HepG2 (cell line): ENCODE results near the gene SLC22A7. TPM values are rescaled to one million over a fixed set of nuclear protein-coding genes. Genes with fewer than 3 reads are reported as not detected.
A peak's percentile ranks its signal among the peaks of the same experiment; 100 is the strongest.

Experiments
- ARID2 ChIP-seq: sonication (generic); formaldehyde crosslinking; IDR thresholded peaks from 2 replicates; pipeline ENCODE4 v1.8.1; 2022; ENCODE audit warnings: mild to moderate bottlenecking, missing genetic modification reagents, borderline replicate concordance
- ATF7 ChIP-seq, 2 experiments: fragments of 450-650 bp in 1 of 2; sonication (generic) in 1 of 2; formaldehyde crosslinking in 1 of 2; IDR thresholded peaks; 2 replicates each; pipeline versions ENCODE4 v1.4.0 to v1.6.1; 2016 to 2020; ENCODE audit warnings: antibody characterized with exemption in 1 of 2, mild to moderate bottlenecking in 1 of 2, missing genetic modification reagents in 1 of 2
- CHCHD3 ChIP-seq: sonication (generic); formaldehyde crosslinking; IDR thresholded peaks from 2 replicates; pipeline ENCODE4 v1.8.0; 2022; ENCODE audit warnings: mild to moderate bottlenecking, missing genetic modification reagents, moderate library complexity
- ELF4 ChIP-seq: sonication (generic); formaldehyde crosslinking; IDR thresholded peaks from 2 replicates; pipeline ENCODE4 v1.5.0; 2020; ENCODE audit warnings: missing genetic modification reagents, mild to moderate bottlenecking, moderate library complexity, borderline replicate concordance
- PAF1 ChIP-seq: IDR thresholded peaks from 2 replicates; pipeline ENCODE4 v1.6.1; 2016; ENCODE audit warnings: missing genetic modification reagents, missing compliant biosample characterization
- PHB2 ChIP-seq: fragments of 450-650 bp; IDR thresholded peaks from 2 replicates; pipeline ENCODE4 v1.6.1; 2018; ENCODE audit not compliant: partially characterized antibody
- TOE1 ChIP-seq: sonication (generic); formaldehyde crosslinking; IDR thresholded peaks from 2 replicates; pipeline ENCODE4 v1.4.0; 2020; ENCODE audit warnings: mild to moderate bottlenecking, missing genetic modification reagents
- U2AF2 ChIP-seq: fragments of 200-400 bp; formaldehyde crosslinking; IDR thresholded peaks from 2 replicates; pipeline ENCODE4 v1.6.1; 2017; ENCODE audit warnings: low read depth, mild to moderate bottlenecking, low read length
- YEATS4 ChIP-seq: sonication (generic); formaldehyde crosslinking; IDR thresholded peaks from 2 replicates; pipeline ENCODE4 v1.4.0; 2020; ENCODE audit warnings: missing genetic modification reagents, borderline replicate concordance
- ZNF230 ChIP-seq: sonication (generic); formaldehyde crosslinking; IDR thresholded peaks from 2 replicates; pipeline ENCODE4 v1.4.0; 2020; ENCODE audit warnings: mild to moderate bottlenecking, missing genetic modification reagents
- ZNF609 ChIP-seq: sonication (generic); formaldehyde crosslinking; IDR thresholded peaks from 2 replicates; pipeline ENCODE4 v1.4.0; 2020; ENCODE audit warnings: mild to moderate bottlenecking, missing genetic modification reagents, borderline replicate concordance
- ZNF776 ChIP-seq: sonication (generic); formaldehyde crosslinking; IDR thresholded peaks from 2 replicates; pipeline ENCODE4 v1.4.0; 2020; ENCODE audit warnings: mild to moderate bottlenecking, missing genetic modification reagents
- polyA plus RNA-seq, 8 experiments: library from polyadenylated mRNA; depleted of rRNA in 3 of 8; stranded (reverse) in 7 of 8; unstranded in 1 of 8; fragments of >200 nt; fragmentation: Illumina TruSeq in 4 of 8; extraction: Trizol in 4 of 8; gene quantifications; 2 replicates each; pipeline versions ENCODE4 v1.2.1 to v1.2.3, GENCODE V29; 2011 to 2016; ENCODE audit warnings: low read depth in 4 of 8, missing spikeins in 1 of 8, mixed read lengths in 1 of 8; ENCODE audit not compliant: insufficient read depth in 1 of 8
- total RNA-seq, 5 experiments: library from RNA; depleted of rRNA; stranded (reverse); fragments of >200 nt; fragmentation: Illumina TruSeq; extraction: Trizol; gene quantifications; 2 replicates each; pipeline ENCODE4 v1.2.3, GENCODE V29; 2016; ENCODE audit warnings: low read depth in 1 of 5
- TF ChIP-seq, protein P1 (sequence below): sonication (generic); formaldehyde crosslinking; IDR thresholded peaks from 2 replicates; pipeline ENCODE4 v1.4.0; 2020; ENCODE audit warnings: mild to moderate bottlenecking, missing genetic modification reagents, borderline replicate concordance
- TF ChIP-seq, protein P2 (sequence below): sonication (generic); formaldehyde crosslinking; IDR thresholded peaks from 2 replicates; pipeline ENCODE4 v1.4.0; 2020; ENCODE audit warnings: missing genetic modification reagents
- TF ChIP-seq, protein P3 (sequence below): sonication (generic); formaldehyde crosslinking; conservative IDR thresholded peaks from 2 replicates; pipeline ENCODE4 v1.8.0; 2022; ENCODE audit warnings: low read depth, missing genetic modification reagents
- TF ChIP-seq, protein P4 (sequence below): sonication (generic); formaldehyde crosslinking; IDR thresholded peaks from 2 replicates; pipeline ENCODE4 v1.8.0; 2022; ENCODE audit warnings: mild to moderate bottlenecking, missing genetic modification reagents

SLC22A7 gene
- total and polyA plus RNA-seq, 2 of the 13 experiments (the other 11 are each of a cell fraction or from before 2014, with no cell fraction given), result 5.3 to 22.6 TPM

GRCh38 chr6:43276577-43277305 is 21.3 kb upstream of the SLC22A7 start (continued):
- no peak; the same call in 1 of the 2 replicates for TF ChIP-seq TOE1 (CRISPR knock-in tag)
- TF ChIP-seq, protein P1, sequence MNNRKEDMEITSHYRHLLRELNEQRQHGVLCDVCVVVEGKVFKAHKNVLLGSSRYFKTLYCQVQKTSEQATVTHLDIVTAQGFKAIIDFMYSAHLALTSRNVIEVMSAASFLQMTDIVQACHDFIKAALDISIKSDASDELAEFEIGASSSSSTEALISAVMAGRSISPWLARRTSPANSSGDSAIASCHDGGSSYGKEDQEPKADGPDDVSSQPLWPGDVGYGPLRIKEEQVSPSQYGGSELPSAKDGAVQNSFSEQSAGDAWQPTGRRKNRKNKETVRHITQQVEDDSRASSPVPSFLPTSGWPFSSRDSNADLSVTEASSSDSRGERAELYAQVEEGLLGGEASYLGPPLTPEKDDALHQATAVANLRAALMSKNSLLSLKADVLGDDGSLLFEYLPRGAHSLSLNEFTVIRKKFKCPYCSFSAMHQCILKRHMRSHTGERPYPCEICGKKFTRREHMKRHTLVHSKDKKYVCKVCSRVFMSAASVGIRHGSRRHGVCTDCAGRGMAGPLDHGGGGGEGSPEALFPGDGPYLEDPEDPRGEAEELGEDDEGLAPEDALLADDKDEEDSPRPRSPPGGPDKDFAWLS, result peak; percentile 97; the same call in 1 of the 2 replicates
- no peak for TF ChIP-seq ARID2 (CRISPR knock-in tag)
- TF ChIP-seq YEATS4, result peak; percentile 25; the same call in 1 of the 2 replicates
- peak; percentile 71 for TF ChIP-seq ZNF609
- no peak for TF ChIP-seq PAF1
- TF ChIP-seq CHCHD3 (CRISPR knock-in tag), result no peak
- TF ChIP-seq ELF4 (CRISPR knock-in tag), result peak; percentile 87; the same call in 1 of the 2 replicates
- no peak for TF ChIP-seq ZNF230 (CRISPR knock-in tag)
- TF ChIP-seq, protein P2, sequence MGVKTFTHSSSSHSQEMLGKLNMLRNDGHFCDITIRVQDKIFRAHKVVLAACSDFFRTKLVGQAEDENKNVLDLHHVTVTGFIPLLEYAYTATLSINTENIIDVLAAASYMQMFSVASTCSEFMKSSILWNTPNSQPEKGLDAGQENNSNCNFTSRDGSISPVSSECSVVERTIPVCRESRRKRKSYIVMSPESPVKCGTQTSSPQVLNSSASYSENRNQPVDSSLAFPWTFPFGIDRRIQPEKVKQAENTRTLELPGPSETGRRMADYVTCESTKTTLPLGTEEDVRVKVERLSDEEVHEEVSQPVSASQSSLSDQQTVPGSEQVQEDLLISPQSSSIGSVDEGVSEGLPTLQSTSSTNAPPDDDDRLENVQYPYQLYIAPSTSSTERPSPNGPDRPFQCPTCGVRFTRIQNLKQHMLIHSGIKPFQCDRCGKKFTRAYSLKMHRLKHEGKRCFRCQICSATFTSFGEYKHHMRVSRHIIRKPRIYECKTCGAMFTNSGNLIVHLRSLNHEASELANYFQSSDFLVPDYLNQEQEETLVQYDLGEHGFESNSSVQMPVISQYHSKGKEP (CRISPR knock-in tag), result no peak
- TF ChIP-seq ZNF776 (CRISPR knock-in tag), result 0 out of 2 replicates have a peak, but pooled peaks have one; percentile 17
- no peak for TF ChIP-seq U2AF2
- TF ChIP-seq, protein P3, sequence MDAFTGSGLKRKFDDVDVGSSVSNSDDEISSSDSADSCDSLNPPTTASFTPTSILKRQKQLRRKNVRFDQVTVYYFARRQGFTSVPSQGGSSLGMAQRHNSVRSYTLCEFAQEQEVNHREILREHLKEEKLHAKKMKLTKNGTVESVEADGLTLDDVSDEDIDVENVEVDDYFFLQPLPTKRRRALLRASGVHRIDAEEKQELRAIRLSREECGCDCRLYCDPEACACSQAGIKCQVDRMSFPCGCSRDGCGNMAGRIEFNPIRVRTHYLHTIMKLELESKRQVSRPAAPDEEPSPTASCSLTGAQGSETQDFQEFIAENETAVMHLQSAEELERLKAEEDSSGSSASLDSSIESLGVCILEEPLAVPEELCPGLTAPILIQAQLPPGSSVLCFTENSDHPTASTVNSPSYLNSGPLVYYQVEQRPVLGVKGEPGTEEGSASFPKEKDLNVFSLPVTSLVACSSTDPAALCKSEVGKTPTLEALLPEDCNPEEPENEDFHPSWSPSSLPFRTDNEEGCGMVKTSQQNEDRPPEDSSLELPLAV (CRISPR knock-in tag), result no peak
- TF ChIP-seq, protein P4, sequence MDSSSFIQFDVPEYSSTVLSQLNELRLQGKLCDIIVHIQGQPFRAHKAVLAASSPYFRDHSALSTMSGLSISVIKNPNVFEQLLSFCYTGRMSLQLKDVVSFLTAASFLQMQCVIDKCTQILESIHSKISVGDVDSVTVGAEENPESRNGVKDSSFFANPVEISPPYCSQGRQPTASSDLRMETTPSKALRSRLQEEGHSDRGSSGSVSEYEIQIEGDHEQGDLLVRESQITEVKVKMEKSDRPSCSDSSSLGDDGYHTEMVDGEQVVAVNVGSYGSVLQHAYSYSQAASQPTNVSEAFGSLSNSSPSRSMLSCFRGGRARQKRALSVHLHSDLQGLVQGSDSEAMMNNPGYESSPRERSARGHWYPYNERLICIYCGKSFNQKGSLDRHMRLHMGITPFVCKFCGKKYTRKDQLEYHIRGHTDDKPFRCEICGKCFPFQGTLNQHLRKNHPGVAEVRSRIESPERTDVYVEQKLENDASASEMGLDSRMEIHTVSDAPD (CRISPR knock-in tag), result peak; percentile 48; the same call in 1 of the 2 replicates
- TF ChIP-seq ATF7 (IDR thresholded peaks at IDR 0.05), result no peak
- no peak for TF ChIP-seq ATF7 (CRISPR knock-in tag; IDR thresholded peaks at IDR 0.05)
- TF ChIP-seq PHB2, result no peak
